Endodermal cell (in vitro differentiated cells): ENCODE data around the gene SRGAP3. TPM values are rescaled to one million over a fixed set of nuclear protein-coding genes. Genes with fewer than 3 reads are reported as not detected.
A peak's percentile ranks its signal among the peaks of the same experiment; 100 is the strongest.

Experiments used
- DNase-seq: peaks from one replicate; pipeline ENCODE4 v3.0.0-alpha.2; 2017
- H3K27ac ChIP-seq: 2 replicates; pipeline ENCODE4 v1.5.1; 2013; ENCODE audit warnings: mild to moderate bottlenecking, low read depth, low read length, moderate library complexity
- H3K27me3 ChIP-seq: 2 replicates; pipeline ENCODE4 v1.6.1; 2013; ENCODE audit warnings: mild to moderate bottlenecking, low read length, moderate library complexity; ENCODE audit not compliant: insufficient read depth, control insufficient read depth, poor library complexity, severe bottlenecking
- H3K36me3 ChIP-seq: 2 replicates; pipeline ENCODE4 v1.7.0; 2013; ENCODE audit warnings: mild to moderate bottlenecking, low read length, moderate library complexity; ENCODE audit not compliant: control insufficient read depth, insufficient read depth
- H3K4me1 ChIP-seq: one replicate; pipeline ENCODE4 v1.7.0; 2013; ENCODE audit warnings: low read length; ENCODE audit not compliant: control insufficient read depth, insufficient read depth
- H3K4me3 ChIP-seq: 2 replicates; pipeline ENCODE4 v1.5.1; 2013; ENCODE audit warnings: mild to moderate bottlenecking, low read length, moderate library complexity
- H3K9ac ChIP-seq: 2 replicates; pipeline ENCODE4 v1.6.1; 2013; ENCODE audit warnings: mild to moderate bottlenecking, low read length, moderate library complexity; ENCODE audit not compliant: poor library complexity, severe bottlenecking; ENCODE audit errors: extremely low read depth
- H3K9me3 ChIP-seq: 2 replicates; pipeline ENCODE4 v1.6.1; 2013; ENCODE audit warnings: mild to moderate bottlenecking, low read length, moderate library complexity; ENCODE audit not compliant: control insufficient read depth
- H3K27ac Mint-ChIP-seq: 2 replicates; pipeline ENCODE4 v1.8.0; 2020; ENCODE audit warnings: mixed read lengths
- H3K27me3 Mint-ChIP-seq: 2 replicates; pipeline ENCODE4 v1.8.0; 2021; ENCODE audit warnings: mild to moderate bottlenecking, mixed read lengths; ENCODE audit not compliant: insufficient read depth
- H3K36me3 Mint-ChIP-seq: 2 replicates; pipeline ENCODE4 v1.8.0; 2020; ENCODE audit warnings: low read depth, mixed read lengths
- H3K4me1 Mint-ChIP-seq: 2 replicates; pipeline ENCODE4 v1.8.0; 2020; ENCODE audit warnings: mixed read lengths
- H3K4me3 Mint-ChIP-seq: 2 replicates; pipeline ENCODE4 v1.8.0; 2020; ENCODE audit warnings: mild to moderate bottlenecking, moderate library complexity, mixed read lengths
- H3K9me3 Mint-ChIP-seq: 2 replicates; pipeline ENCODE4 v1.8.0; 2020; ENCODE audit warnings: mild to moderate bottlenecking, mixed read lengths
- WGBS, 2 experiments: methylation state at CpG; one replicate each; pipeline versions ENCODE4 v1.1.5 to v1.1.7; 2013; ENCODE audit warnings: missing lambda C conversion rate in 2 of 2, mixed read lengths in 1 of 2; ENCODE audit not compliant: insufficient coverage in 1 of 2, insufficient read length in 1 of 2; 5-methylcytosine and 5-hydroxymethylcytosine counted together
- total RNA-seq, 2 donors: library from RNA; stranded (reverse); fragmentation: NEBNext Ultra II Directional in 1 of 2; extraction: Animal tissue kit (Norgen Biotek cat#: 25700) in 1 of 2; gene quantifications; 2 replicates in 1 of 2; 3 replicates in 1 of 2; pipeline ENCODE4 v1.2.1, GENCODE V29; 2021
- TF ChIP-seq, protein P1 (sequence below): fragments of 200-600 bp; sonication (generic); conservative IDR thresholded peaks from 2 replicates; pipeline ENCODE4 v1.5.0; 2021; ENCODE audit warnings: antibody characterized with exemption, mild to moderate bottlenecking

SRGAP3 gene
- total RNA-seq, 2 donors from 2014 or later: 5.0 to 8.1 TPM

DNA sequence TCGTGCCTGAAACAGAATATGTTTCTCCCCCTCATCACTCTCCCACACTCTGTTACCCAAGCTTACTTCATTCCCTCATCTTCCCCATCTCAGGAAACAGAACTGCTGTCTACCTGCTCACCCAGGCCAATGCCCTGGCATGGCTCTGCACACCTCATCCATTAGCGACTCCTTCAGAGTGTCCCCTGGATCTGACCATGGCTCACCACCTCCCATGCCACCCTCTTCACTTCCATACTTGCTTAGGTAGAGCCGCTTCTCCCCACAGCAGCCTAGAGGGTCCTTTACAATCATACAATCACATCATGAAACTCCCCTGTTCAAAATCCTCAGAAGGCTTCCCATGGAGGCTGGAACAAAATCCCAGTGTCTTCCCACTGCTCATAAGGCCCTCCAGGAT lies 252.3 kb downstream of the SRGAP3 start:
- WGBS, 2 experiments: 83 to 88% methylated on average over 2 to 3 of the region's 3 CpGs
- Mint-ChIP-seq H3K27me3 (no peaks in the 10 kb centered on the region), H3K27ac (no peak overlapping the region), H3K4me1 (peaks cover 2% of the 10 kb centered on the region), H3K36me3 (no peaks in the 10 kb centered on the region), H3K4me3 (no peak overlapping the region), H3K9me3 (no peaks in the 10 kb centered on the region)
- H3K9me3 ChIP-seq: no peaks in the 10 kb centered on the region
- no peak for DNase-seq
- no peak overlapping the region for H3K27ac ChIP-seq
- no peak overlapping the region for H3K4me3 ChIP-seq
- no peaks in the 10 kb centered on the region for H3K36me3 ChIP-seq
- no peaks in the 10 kb centered on the region for H3K27me3 ChIP-seq
- H3K9ac ChIP-seq: no peak overlapping the region
- TF ChIP-seq, protein P1, sequence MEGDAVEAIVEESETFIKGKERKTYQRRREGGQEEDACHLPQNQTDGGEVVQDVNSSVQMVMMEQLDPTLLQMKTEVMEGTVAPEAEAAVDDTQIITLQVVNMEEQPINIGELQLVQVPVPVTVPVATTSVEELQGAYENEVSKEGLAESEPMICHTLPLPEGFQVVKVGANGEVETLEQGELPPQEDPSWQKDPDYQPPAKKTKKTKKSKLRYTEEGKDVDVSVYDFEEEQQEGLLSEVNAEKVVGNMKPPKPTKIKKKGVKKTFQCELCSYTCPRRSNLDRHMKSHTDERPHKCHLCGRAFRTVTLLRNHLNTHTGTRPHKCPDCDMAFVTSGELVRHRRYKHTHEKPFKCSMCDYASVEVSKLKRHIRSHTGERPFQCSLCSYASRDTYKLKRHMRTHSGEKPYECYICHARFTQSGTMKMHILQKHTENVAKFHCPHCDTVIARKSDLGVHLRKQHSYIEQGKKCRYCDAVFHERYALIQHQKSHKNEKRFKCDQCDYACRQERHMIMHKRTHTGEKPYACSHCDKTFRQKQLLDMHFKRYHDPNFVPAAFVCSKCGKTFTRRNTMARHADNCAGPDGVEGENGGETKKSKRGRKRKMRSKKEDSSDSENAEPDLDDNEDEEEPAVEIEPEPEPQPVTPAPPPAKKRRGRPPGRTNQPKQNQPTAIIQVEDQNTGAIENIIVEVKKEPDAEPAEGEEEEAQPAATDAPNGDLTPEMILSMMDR: no peak
- H3K4me1 ChIP-seq: no peaks in the 10 kb centered on the region

- Histone ChIP-seq H3K27ac (peak overlapping the region; percentile 13), H3K4me1 (no peaks in the 10 kb centered on the region), H3K27me3 (no peaks in the 10 kb centered on the region), H3K4me3 (no peak overlapping the region), H3K9ac (no peak overlapping the region), H3K36me3 (no peaks in the 10 kb centered on the region), H3K9me3 (no peaks in the 10 kb centered on the region)
- Mint-ChIP-seq H3K4me1 (peaks cover 2% of the 10 kb centered on the region), H3K4me3 (no peak overlapping the region), H3K36me3 (no peaks in the 10 kb centered on the region), H3K27me3 (no peaks in the 10 kb centered on the region), H3K9me3 (no peaks in the 10 kb centered on the region), H3K27ac (no peak overlapping the region)
- peak; percentile 80 for DNase-seq
- TF ChIP-seq, protein P1: peak; percentile 64
- WGBS, 2 experiments: 82 to 85% methylated on average over 6 to 12 of the region's 12 CpGs
These were observed 252.7 kb downstream of the SRGAP3 start for GRCh38 chr3:8996681-8997121.

DNA sequence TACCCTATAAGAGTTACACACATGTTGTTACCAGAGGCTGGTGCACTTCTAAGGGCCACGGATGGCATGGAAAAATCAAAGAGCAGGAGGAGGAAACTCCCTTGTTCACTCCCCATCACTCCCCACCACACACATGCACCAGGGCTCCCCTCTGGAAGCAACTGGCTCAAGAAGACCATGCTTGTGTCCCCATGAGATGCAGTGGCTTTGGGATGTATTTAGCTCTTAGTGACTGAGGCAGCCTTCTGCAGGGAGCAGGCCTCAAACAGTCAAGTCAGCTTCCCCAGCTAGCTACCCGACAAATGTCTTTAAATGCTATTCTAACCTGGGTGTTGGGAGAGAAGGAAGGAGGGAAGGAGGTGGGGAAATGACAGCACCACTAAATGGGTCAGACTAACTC lies 253.2 kb downstream of the SRGAP3 start:
- H3K27me3 Mint-ChIP-seq: no peaks in the 10 kb centered on the region
- no peak overlapping the region for H3K4me3 ChIP-seq
- no peaks in the 10 kb centered on the region for H3K4me1 ChIP-seq
- no peaks in the 10 kb centered on the region for H3K36me3 ChIP-seq
- H3K9ac ChIP-seq: no peak overlapping the region
- H3K27me3 ChIP-seq: no peaks in the 10 kb centered on the region
- 83 to 100% methylated on average over 1 to 2 of the region's 2 CpGs for whole genome bisulfite sequencing, 2 experiments
- TF ChIP-seq, protein P1: no peak
- no peak overlapping the region for H3K27ac ChIP-seq
- H3K4me3 Mint-ChIP-seq: no peak overlapping the region
- DNase-seq: no peak
- H3K9me3 ChIP-seq: no peaks in the 10 kb centered on the region
- peaks cover 2% of the 10 kb centered on the region for H3K4me1 Mint-ChIP-seq
- no peaks in the 10 kb centered on the region for H3K9me3 Mint-ChIP-seq
- no peak overlapping the region for H3K27ac Mint-ChIP-seq
- no peaks in the 10 kb centered on the region for H3K36me3 Mint-ChIP-seq
